Measurements from ENCODE around the gene GGACT.

Gene GGACT

GRCh38 chr13:100552755-100553154, 35.8 kb downstream of the GGACT start:
- DNase-seq (ENCODE audit: low read depth in 2 of 2, low spot score in 1 of 2) = no peak

GRCh38 chr13:100549316-100549715, 39.3 kb downstream of the GGACT start:
- no peak for DNase-seq (ENCODE audit: low read depth in 2 of 2, low spot score in 1 of 2)

- no peak for DNase-seq (ENCODE audit: low read depth in 2 of 2, low spot score in 1 of 2)
Measured at GRCh38 chr13:100547791-100548201, 40.8 kb downstream of the GGACT start.

GRCh38 chr13:100546713-100547405, 41.7 kb downstream of the GGACT start:
- DNase-seq (ENCODE audit: low read depth in 2 of 2, low spot score in 1 of 2) = no peak

- DNase-seq (ENCODE audit: low read depth in 2 of 2, low spot score in 1 of 2) = no peak
Measured at GRCh38 chr13:100545684-100546061, 42.9 kb downstream of the GGACT start.

- DNase-seq (ENCODE audit: low read depth in 2 of 2, low spot score in 1 of 2) = no peak
Measured at GRCh38 chr13:100544866-100545683, 43.5 kb downstream of the GGACT start.

GRCh38 chr13:100543872-100544602, 44.6 kb downstream of the GGACT start:
- DNase-seq (ENCODE audit: low read depth in 2 of 2, low spot score in 1 of 2) = no peak

GRCh38 chr13:100542826-100543156, 45.8 kb downstream of the GGACT start:
- no peak for DNase-seq (ENCODE audit: low read depth in 2 of 2, low spot score in 1 of 2)

- DNase-seq (ENCODE audit: low read depth in 2 of 2, low spot score in 1 of 2) = no peak
Measured at GRCh38 chr13:100541897-100542825, 46.4 kb downstream of the GGACT start.

- no peak for DNase-seq (ENCODE audit: low read depth in 2 of 2, low spot score in 1 of 2)
Measured at GRCh38 chr13:100540621-100541020, 48.0 kb downstream of the GGACT start.

GRCh38 chr13:100537951-100538462, 50.6 kb downstream of the GGACT start:
- no peak for DNase-seq (ENCODE audit: low read depth in 2 of 2, low spot score in 1 of 2)

GRCh38 chr13:100537486-100537885, 51.1 kb downstream of the GGACT start:
- no peak for DNase-seq (ENCODE audit: low read depth in 2 of 2, low spot score in 1 of 2)

- DNase-seq (ENCODE audit: low read depth in 2 of 2, low spot score in 1 of 2) = no peak
Measured at GRCh38 chr13:100536643-100537180, 51.9 kb downstream of the GGACT start.

GRCh38 chr13:100535426-100536135, 53.0 kb downstream of the GGACT start:
- DNase-seq (ENCODE audit: low read depth in 2 of 2, low spot score in 1 of 2) = no peak

GRCh38 chr13:100534911-100535310, 53.7 kb downstream of the GGACT start:
- DNase-seq (ENCODE audit: low read depth in 2 of 2, low spot score in 1 of 2) = no peak

GRCh38 chr13:100534147-100534843, 54.3 kb downstream of the GGACT start:
- DNase-seq (ENCODE audit: low read depth in 2 of 2, low spot score in 1 of 2) = no peak

- no peak for DNase-seq (ENCODE audit: low read depth in 2 of 2, low spot score in 1 of 2)
Measured at GRCh38 chr13:100533588-100534041, 55.0 kb downstream of the GGACT start.

GRCh38 chr13:100532836-100533435, 55.7 kb downstream of the GGACT start:
- DNase-seq (ENCODE audit: low read depth in 2 of 2, low spot score in 1 of 2) = no peak

Measured in stimulated activated CD8-positive, alpha-beta memory T cell treated with anti-CD3 and anti-CD28 coated beads, Interleukin-4, amount 100 ng/mL, for 4 hours (primary cell).